Measurements from ENCODE around the gene FAM3D. TPM values are rescaled to one million over a fixed set of nuclear protein-coding genes. Genes with fewer than 3 reads are reported as not detected.

The FAM3D gene
- polyA plus RNA-seq, 3 donors = 0.28 to 1.9 (median 0.71) TPM

DNA sequence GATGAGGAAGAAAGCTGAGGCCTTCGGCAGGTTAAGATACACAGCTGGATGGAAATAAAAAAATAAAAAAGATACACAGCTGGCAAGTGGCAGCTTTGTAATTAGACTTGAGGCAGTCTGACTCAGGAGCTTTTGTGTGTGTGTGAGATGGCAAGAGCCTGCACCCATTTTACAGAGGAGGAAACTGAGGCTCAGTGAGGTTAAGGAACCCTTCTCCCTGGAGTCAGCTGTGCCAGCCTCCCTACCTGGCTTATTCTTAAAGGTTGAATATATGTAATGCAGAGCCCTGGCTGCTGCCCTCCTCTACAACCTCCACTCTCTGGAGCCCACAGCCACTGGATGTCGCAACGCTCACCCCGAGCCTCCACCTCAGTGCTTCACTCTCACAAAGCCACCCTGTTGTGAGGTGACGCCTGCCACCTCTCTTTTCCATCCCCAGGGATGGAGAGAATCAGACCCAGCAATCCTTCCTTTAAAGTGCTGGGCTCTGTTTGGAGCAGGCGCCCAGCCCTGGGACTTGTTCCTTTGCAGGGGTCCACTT, 68.7 kb downstream of the FAM3D start:
- Histone ChIP-seq H3K27me3 (ENCODE audit: control insufficient read depth in 2 of 2, insufficient read depth in 2 of 2, low read length in 2 of 2) (no peaks in the 10 kb centered on the region), H4K20me1 (ENCODE audit: insufficient read depth, low read length) (no peaks in the 10 kb centered on the region), H3K36me3 (replicated peaks in 1 of 2; ENCODE audit: control insufficient read depth in 1 of 2, insufficient read depth in 2 of 2, low read length in 2 of 2) (no peaks in the 10 kb centered on the region), H3K4me1 (ENCODE audit: control insufficient read depth in 1 of 2, insufficient read depth in 2 of 2, low read length in 2 of 2) (no peaks in the 10 kb centered on the region), H3K9ac (ENCODE audit: insufficient read depth, low read length, poor library complexity, severe bottlenecking) (no peak overlapping the region), H3K4me3 (replicated peaks in 1 of 3; ENCODE audit: low read depth in 2 of 3, low read length in 3 of 3) (no peak overlapping the region), H3K4me2 (replicated peaks; ENCODE audit: extremely low read depth, low read length, poor library complexity, severe bottlenecking) (no peak overlapping the region), H3K79me2 (ENCODE audit: insufficient read depth, low read length) (no peaks in the 10 kb centered on the region), H2AFZ (ENCODE audit: insufficient read depth, low read depth, low read length, poor library complexity, severe bottlenecking) (no peak overlapping the region), H3K9me3 (replicated peaks in 1 of 2; ENCODE audit: control insufficient read depth in 1 of 2, insufficient read depth in 1 of 2, low read length in 2 of 2) (no peaks in the 10 kb centered on the region), H3K27ac (ENCODE audit: low read depth in 1 of 2, low read length in 2 of 2) (no peak overlapping the region)
- Mint-ChIP-seq H3K9me3 (peaks cover 0 to 2% (median 0%) of the 10 kb centered on the region in 7 donors), H3K27me3 (ENCODE audit: low read depth in 3 of 3) (peaks cover 0 to 8% (median 6%) of the 10 kb centered on the region in 3 donors), H3K27ac (no peak overlapping the region), H3K4me3 (no peak overlapping the region), H3K36me3 (no peaks in the 10 kb centered on the region), H3K4me1 (no peaks in the 10 kb centered on the region)
- no peak for DNase-seq
- WGBS (ENCODE audit: insufficient coverage) = 60% methylated on average over 1 of the region's 6 CpGs
- intact Hi-C loops (cut with micrococcal nuclease) = no loop called here
- TF ChIP-seq, protein P1, sequence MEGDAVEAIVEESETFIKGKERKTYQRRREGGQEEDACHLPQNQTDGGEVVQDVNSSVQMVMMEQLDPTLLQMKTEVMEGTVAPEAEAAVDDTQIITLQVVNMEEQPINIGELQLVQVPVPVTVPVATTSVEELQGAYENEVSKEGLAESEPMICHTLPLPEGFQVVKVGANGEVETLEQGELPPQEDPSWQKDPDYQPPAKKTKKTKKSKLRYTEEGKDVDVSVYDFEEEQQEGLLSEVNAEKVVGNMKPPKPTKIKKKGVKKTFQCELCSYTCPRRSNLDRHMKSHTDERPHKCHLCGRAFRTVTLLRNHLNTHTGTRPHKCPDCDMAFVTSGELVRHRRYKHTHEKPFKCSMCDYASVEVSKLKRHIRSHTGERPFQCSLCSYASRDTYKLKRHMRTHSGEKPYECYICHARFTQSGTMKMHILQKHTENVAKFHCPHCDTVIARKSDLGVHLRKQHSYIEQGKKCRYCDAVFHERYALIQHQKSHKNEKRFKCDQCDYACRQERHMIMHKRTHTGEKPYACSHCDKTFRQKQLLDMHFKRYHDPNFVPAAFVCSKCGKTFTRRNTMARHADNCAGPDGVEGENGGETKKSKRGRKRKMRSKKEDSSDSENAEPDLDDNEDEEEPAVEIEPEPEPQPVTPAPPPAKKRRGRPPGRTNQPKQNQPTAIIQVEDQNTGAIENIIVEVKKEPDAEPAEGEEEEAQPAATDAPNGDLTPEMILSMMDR (IDR thresholded peaks at IDR 0.05) = no peak

DNA sequence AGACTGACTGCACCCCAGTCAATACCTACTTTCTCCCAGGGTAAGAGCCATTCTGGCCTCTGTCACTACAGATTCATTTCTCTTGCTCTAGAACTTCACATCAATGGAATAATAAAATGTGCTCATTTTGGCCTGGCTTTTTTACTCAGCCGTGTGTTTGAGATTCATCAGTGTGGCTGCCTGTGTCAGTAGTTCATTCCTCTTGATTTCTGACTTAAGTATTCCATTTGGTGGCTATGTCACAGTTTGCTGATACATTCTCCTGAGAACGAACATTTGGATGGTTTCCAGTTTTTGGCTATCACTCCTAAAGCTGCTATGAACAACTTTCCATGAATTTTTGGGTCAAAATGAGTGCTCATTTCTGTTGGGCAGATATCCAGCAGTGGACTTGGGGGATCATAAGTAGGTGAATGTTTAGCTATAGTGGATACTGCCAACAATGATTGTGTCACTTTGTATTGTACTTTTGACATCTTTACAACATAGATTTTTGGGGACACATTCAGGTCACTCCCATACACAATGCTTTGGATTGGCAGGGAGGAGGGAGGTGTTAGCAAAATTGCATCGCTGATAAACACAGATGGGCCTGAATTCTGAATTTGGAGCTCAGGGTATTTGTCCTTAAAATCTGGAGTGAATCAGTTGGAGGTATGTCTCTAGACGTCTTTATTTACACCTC, 69.6 kb downstream of the FAM3D start:
- H3K27ac ChIP-seq (ENCODE audit: low read depth in 1 of 2, low read length in 2 of 2) = no peak overlapping the region
- 100% methylated on average over 1 of the region's 4 CpGs for WGBS (ENCODE audit: insufficient coverage)
- H2AFZ ChIP-seq (ENCODE audit: insufficient read depth, low read depth, low read length, poor library complexity, severe bottlenecking) = no peak overlapping the region
- Mint-ChIP-seq H3K4me1 (no peaks in the 10 kb centered on the region), H3K4me3 (no peak overlapping the region), H3K27ac (no peak overlapping the region), H3K27me3 (ENCODE audit: low read depth in 3 of 3) (peaks cover under 1 to 7% (median 6%) of the 10 kb centered on the region in 3 donors), H3K36me3 (no peaks in the 10 kb centered on the region), H3K9me3 (peaks cover 0 to 2% (median 0%) of the 10 kb centered on the region in 7 donors)
- no peaks in the 10 kb centered on the region for H3K9me3 ChIP-seq (replicated peaks in 1 of 2; ENCODE audit: control insufficient read depth in 1 of 2, insufficient read depth in 1 of 2, low read length in 2 of 2)
- no peak overlapping the region for H3K9ac ChIP-seq (ENCODE audit: insufficient read depth, low read length, poor library complexity, severe bottlenecking)
- no peak overlapping the region for H3K4me2 ChIP-seq (replicated peaks; ENCODE audit: extremely low read depth, low read length, poor library complexity, severe bottlenecking)
- TF ChIP-seq, protein P1 (IDR thresholded peaks at IDR 0.05) = no peak
- intact Hi-C loops (cut with micrococcal nuclease) = no loop called here
- no peaks in the 10 kb centered on the region for H3K36me3 ChIP-seq (replicated peaks in 1 of 2; ENCODE audit: control insufficient read depth in 1 of 2, insufficient read depth in 2 of 2, low read length in 2 of 2)
- H3K79me2 ChIP-seq (ENCODE audit: insufficient read depth, low read length) = no peaks in the 10 kb centered on the region
- H3K4me1 ChIP-seq (ENCODE audit: control insufficient read depth in 1 of 2, insufficient read depth in 2 of 2, low read length in 2 of 2) = no peaks in the 10 kb centered on the region
- H3K4me3 ChIP-seq (replicated peaks in 1 of 3; ENCODE audit: low read depth in 2 of 3, low read length in 3 of 3) = no peak overlapping the region
- DNase-seq = no peak
- H3K27me3 ChIP-seq (ENCODE audit: control insufficient read depth in 2 of 2, insufficient read depth in 2 of 2, low read length in 2 of 2) = no peaks in the 10 kb centered on the region
- no peaks in the 10 kb centered on the region for H4K20me1 ChIP-seq (ENCODE audit: insufficient read depth, low read length)
